ENCODE data around the gene KAT6B. TPM values are rescaled to one million over a fixed set of nuclear protein-coding genes. Genes with fewer than 3 reads are reported as not detected.
A peak's percentile ranks its signal among the peaks of the same experiment; 100 is the strongest.

The KAT6B gene
- total and polyA plus RNA-seq, 10 of the 15 experiments (the other 5 are each of a cell fraction or from before 2014, with no cell fraction given), result 2.7 to 22.6 (median 15.7) TPM

DNA sequence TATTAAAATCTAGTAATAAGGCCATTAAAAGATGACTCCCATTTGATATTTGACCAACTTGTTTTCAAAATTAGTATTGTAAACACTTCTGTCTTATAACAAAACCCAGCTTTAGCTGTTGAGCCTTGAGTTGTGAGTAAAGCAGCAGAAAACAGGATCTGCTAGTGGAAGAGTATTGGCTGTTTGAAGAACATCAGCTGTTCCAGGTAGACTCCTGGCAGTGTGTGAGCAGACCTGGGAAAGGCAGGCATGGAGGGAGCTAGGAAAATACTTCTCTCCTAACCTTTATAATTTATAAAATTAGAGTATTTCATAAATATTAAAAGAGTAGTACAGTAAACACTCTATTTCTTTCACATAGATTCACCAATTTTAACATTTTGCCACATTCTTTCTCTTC is 29.0 kb downstream of the KAT6B start:
- Histone ChIP-seq H3K27me3 (replicated peaks in 1 of 2; ENCODE audit: control insufficient read depth in 2 of 2, insufficient read depth in 2 of 2, low read length in 1 of 2) (no peaks in the 10 kb centered on the region), H3K4me1 (ENCODE audit: control insufficient read depth, insufficient read depth, low read length) (peaks cover 19% of the 10 kb centered on the region), H3K27ac (ENCODE audit: control insufficient read depth, insufficient read depth) (peak overlapping the region; percentile 82), H3K4me2 (ENCODE audit: control insufficient read depth, insufficient read depth) (peak overlapping the region; percentile 83; the same call in 1 of the 2 replicates), H3K9ac (ENCODE audit: control insufficient read depth, insufficient read depth, low read length) (peak overlapping the region; percentile 64), H3K79me2 (ENCODE audit: control insufficient read depth, insufficient read depth, low read length) (peaks cover 63% of the 10 kb centered on the region), H3K36me3 (ENCODE audit: control insufficient read depth in 2 of 2, insufficient read depth in 2 of 2, low read length in 1 of 2) (no peaks in the 10 kb centered on the region), H3K9me3 (replicated peaks; ENCODE audit: control insufficient read depth, insufficient read depth, low read length) (no peaks in the 10 kb centered on the region; the same call in 2 of the 3 replicates), H2AFZ (ENCODE audit: control insufficient read depth, low read depth, low read length) (no peak overlapping the region), H4K20me1 (ENCODE audit: control insufficient read depth, insufficient read depth) (no peaks in the 10 kb centered on the region), H3K4me3 (no peak overlapping the region)
- ChIA-PET CTCF (interaction anchor here (0.7 to 2.4 kb wide), 11 partner anchors 10 to 245 kb away, joined by 3 to 10 read pairs (median 3); no protein-coding TSS in a partner anchor), POLR2A (interaction anchor here (0.8 to 2.5 kb wide), 6 partner anchors 10 to 46 kb away, joined by 3 to 11 read pairs (median 4); no protein-coding TSS in a partner anchor), SMC1A (ENCODE audit: uncharacterized antibody, unreplicated experiment) (interaction anchor here (0.7 to 16.3 kb wide), 19 partner anchors 12 to 179 kb away, joined by 3 to 175 read pairs (median 4); no protein-coding TSS in a partner anchor), RAD21 (ENCODE audit: unreplicated experiment) (interaction anchor here (1.0 to 4.3 kb wide), 11 partner anchors 10 to 266 kb away, joined by 3 to 37 read pairs (median 7); partner anchors contain the start of gene KAT6B)
- FAIRE-seq, result no peak
- DNase-seq (ENCODE audit: low read depth, low spot score), result no peak
- intact Hi-C loops (cut with micrococcal nuclease; ENCODE audit: unreplicated experiment) (no loop called here), in situ Hi-C loops (cut with MboI) (no loop called here)
- BruUV-seq (replicated peaks), result no TSS peak
- ATAC-seq, result no peak
- TF ChIP-seq POU2F2 (IDR thresholded peaks at IDR 0.05; ENCODE audit: borderline replicate concordance, low read depth, low read length), result no peak

DNA sequence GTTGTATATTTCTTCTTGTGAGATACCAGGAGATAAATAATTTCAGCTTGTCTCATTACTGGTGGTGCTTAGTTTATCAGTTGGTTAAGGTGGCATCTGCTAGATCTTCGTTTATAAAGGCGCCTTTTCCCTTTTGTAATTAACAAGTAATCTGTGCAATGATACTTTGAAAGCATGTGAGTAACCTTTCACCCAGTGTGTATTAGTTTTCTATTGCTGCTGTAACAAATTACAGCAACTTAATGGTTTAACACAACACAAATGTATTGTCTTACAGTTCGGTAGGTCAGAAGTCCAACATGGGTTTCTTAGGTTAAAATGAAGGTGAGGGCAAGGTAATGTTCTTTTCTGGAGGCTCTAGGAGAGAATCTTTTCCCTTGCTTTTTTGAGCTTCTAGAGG is 30.5 kb downstream of the KAT6B start:
- RAD21 ChIA-PET (ENCODE audit: unreplicated experiment), result interaction anchor here (1.7 to 4.3 kb wide), 2 partner anchors 12 to 121 kb away, joined by 4 to 37 read pairs; no protein-coding TSS in a partner anchor
- SMC1A ChIA-PET (ENCODE audit: uncharacterized antibody, unreplicated experiment), result interaction anchor here (2.2 to 16.3 kb wide), 3 partner anchors 10 to 41 kb away, joined by 5 to 175 read pairs (median 7); no protein-coding TSS in a partner anchor
- Histone ChIP-seq H2AFZ (ENCODE audit: control insufficient read depth, low read depth, low read length) (no peak overlapping the region), H3K4me2 (ENCODE audit: control insufficient read depth, insufficient read depth) (no peak overlapping the region), H3K4me1 (ENCODE audit: control insufficient read depth, insufficient read depth, low read length) (peaks cover 15% of the 10 kb centered on the region), H3K36me3 (ENCODE audit: control insufficient read depth in 2 of 2, insufficient read depth in 2 of 2, low read length in 1 of 2) (no peaks in the 10 kb centered on the region), H4K20me1 (ENCODE audit: control insufficient read depth, insufficient read depth) (no peaks in the 10 kb centered on the region), H3K27me3 (replicated peaks in 1 of 2; ENCODE audit: control insufficient read depth in 2 of 2, insufficient read depth in 2 of 2, low read length in 1 of 2) (no peaks in the 10 kb centered on the region), H3K27ac (ENCODE audit: control insufficient read depth, insufficient read depth) (no peak overlapping the region), H3K79me2 (ENCODE audit: control insufficient read depth, insufficient read depth, low read length) (peaks cover 55% of the 10 kb centered on the region), H3K9ac (ENCODE audit: control insufficient read depth, insufficient read depth, low read length) (no peak overlapping the region), H3K9me3 (replicated peaks; ENCODE audit: control insufficient read depth, insufficient read depth, low read length) (no peaks in the 10 kb centered on the region; the same call in 2 of the 3 replicates), H3K4me3 (no peak overlapping the region)
- FAIRE-seq (no peak), DNase-seq (ENCODE audit: low read depth, low spot score) (no peak), ATAC-seq (no peak)
- POLR2A ChIA-PET, result interaction anchor here (0.9 to 1.3 kb wide), 2 partner anchors 10 to 11 kb away, joined by 3 to 11 read pairs; no protein-coding TSS in a partner anchor
- no TSS peak for BruUV-seq (replicated peaks)
- no peak for TF ChIP-seq TBL1XR1 (IDR thresholded peaks at IDR 0.05; ENCODE audit: low read depth, low read length)
- no peak for TF ChIP-seq FOS (IDR thresholded peaks at IDR 0.05; ENCODE audit: borderline replicate concordance, extremely low read depth, insufficient read length)
- TF ChIP-seq RELA (IDR thresholded peaks at IDR 0.05; ENCODE audit: borderline replicate concordance, partially characterized antibody), result no peak
- no peak for TF ChIP-seq KAT2A (conservative IDR thresholded peaks at IDR 0.05; ENCODE audit: control insufficient read depth, low read depth, low read length)
- no peak for TF ChIP-seq BACH1 (IDR thresholded peaks at IDR 0.05; ENCODE audit: borderline replicate concordance)
- TF ChIP-seq, protein P1, sequence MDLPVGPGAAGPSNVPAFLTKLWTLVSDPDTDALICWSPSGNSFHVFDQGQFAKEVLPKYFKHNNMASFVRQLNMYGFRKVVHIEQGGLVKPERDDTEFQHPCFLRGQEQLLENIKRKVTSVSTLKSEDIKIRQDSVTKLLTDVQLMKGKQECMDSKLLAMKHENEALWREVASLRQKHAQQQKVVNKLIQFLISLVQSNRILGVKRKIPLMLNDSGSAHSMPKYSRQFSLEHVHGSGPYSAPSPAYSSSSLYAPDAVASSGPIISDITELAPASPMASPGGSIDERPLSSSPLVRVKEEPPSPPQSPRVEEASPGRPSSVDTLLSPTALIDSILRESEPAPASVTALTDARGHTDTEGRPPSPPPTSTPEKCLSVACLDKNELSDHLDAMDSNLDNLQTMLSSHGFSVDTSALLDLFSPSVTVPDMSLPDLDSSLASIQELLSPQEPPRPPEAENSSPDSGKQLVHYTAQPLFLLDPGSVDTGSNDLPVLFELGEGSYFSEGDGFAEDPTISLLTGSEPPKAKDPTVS (IDR thresholded peaks at IDR 0.05; ENCODE audit: low read depth, low read length), result no peak
- no peak for TF ChIP-seq PAX5 (IDR thresholded peaks at IDR 0.05; ENCODE audit: borderline replicate concordance, low read depth, low read length)
- TF ChIP-seq, protein P2, sequence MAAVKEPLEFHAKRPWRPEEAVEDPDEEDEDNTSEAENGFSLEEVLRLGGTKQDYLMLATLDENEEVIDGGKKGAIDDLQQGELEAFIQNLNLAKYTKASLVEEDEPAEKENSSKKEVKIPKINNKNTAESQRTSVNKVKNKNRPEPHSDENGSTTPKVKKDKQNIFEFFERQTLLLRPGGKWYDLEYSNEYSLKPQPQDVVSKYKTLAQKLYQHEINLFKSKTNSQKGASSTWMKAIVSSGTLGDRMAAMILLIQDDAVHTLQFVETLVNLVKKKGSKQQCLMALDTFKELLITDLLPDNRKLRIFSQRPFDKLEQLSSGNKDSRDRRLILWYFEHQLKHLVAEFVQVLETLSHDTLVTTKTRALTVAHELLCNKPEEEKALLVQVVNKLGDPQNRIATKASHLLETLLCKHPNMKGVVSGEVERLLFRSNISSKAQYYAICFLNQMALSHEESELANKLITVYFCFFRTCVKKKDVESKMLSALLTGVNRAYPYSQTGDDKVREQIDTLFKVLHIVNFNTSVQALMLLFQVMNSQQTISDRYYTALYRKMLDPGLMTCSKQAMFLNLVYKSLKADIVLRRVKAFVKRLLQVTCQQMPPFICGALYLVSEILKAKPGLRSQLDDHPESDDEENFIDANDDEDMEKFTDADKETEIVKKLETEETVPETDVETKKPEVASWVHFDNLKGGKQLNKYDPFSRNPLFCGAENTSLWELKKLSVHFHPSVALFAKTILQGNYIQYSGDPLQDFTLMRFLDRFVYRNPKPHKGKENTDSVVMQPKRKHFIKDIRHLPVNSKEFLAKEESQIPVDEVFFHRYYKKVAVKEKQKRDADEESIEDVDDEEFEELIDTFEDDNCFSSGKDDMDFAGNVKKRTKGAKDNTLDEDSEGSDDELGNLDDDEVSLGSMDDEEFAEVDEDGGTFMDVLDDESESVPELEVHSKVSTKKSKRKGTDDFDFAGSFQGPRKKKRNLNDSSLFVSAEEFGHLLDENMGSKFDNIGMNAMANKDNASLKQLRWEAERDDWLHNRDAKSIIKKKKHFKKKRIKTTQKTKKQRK (IDR thresholded peaks at IDR 0.05; ENCODE audit: low read depth, low read length), result no peak
- no peak for TF ChIP-seq TCF3 (IDR thresholded peaks at IDR 0.05; ENCODE audit: borderline replicate concordance, insufficient read depth, low read depth, low read length)
- intact Hi-C loops (cut with micrococcal nuclease; ENCODE audit: unreplicated experiment), result no loop called here
- 95% methylated on average over 3 of the region's 3 CpGs for WGBS (ENCODE audit: insufficient coverage, insufficient replicate concordance, low lambda C conversion rate, missing lambda C conversion rate)
- in situ Hi-C loops (cut with MboI), result no loop called here
- CTCF ChIA-PET, result interaction anchor here (0.9 to 1.7 kb wide), 2 partner anchors 8 to 11 kb away, joined by 3 to 7 read pairs; no protein-coding TSS in a partner anchor
